Endothelial cell of umbilical vein (primary cell): Measurements from ENCODE around the gene SRGAP3. TPM values are rescaled to one million over a fixed set of nuclear protein-coding genes. Genes with fewer than 3 reads are reported as not detected.

Source experiments
- BruUV-seq: library from RNA; stranded (reverse); fragments of 400-500 nt; replicated peaks from 2 replicates; lab custom pipeline; 2021; lab: Mats Ljungman, UMichigan
- CTCF ChIA-PET: fragments of 300-600, 350-600 bp; sonication (Branson Sonifier 250); formaldehyde crosslinking; loops from one replicate; lab custom pipeline; 2021; ENCODE audit warnings: antibody characterized with exemption, inconsistent platforms; lab: Charles Lee
- POLR2A ChIA-PET: fragments of 300-600, 350-600 bp; sonication (Branson Sonifier 250); formaldehyde crosslinking; loops from one replicate; lab custom pipeline; 2021; ENCODE audit warnings: antibody characterized with exemption, inconsistent platforms; lab: Charles Lee
- DNase-seq: peaks from one replicate; pipeline ENCODE4 v3.0.0-alpha.2; 2011; ENCODE audit warnings: low read depth, low spot score
- FAIRE-seq: peaks from 2 replicates; lab custom pipeline; 2011; peaks lifted over from hg19 to GRCh38; lab: Jason Lieb, UNC
- H2AFZ ChIP-seq: 2 replicates; pipeline ENCODE4 v1.6.0; 2012; ENCODE audit warnings: low read depth, low read length, control low read depth, inconsistent platforms
- H3K27ac ChIP-seq: 2 replicates; pipeline ENCODE4 v1.5.1; 2011; ENCODE audit warnings: low read depth, mild to moderate bottlenecking, control low read depth, low read length, moderate library complexity; ENCODE audit not compliant: insufficient read depth
- H3K27me3 ChIP-seq, 2 experiments: 2 replicates each; pipeline versions ENCODE4 v1.6.0 to v1.6.1; 2011; ENCODE audit warnings: low read length in 2 of 2, mixed read lengths in 1 of 2; ENCODE audit not compliant: control insufficient read depth in 2 of 2, insufficient read depth in 2 of 2
- H3K36me3 ChIP-seq, 2 experiments: 2 replicates in 1 of 2; 3 replicates in 1 of 2; pipeline ENCODE4 v1.5.1; 2011; ENCODE audit warnings: low read length in 2 of 2, mild to moderate bottlenecking in 1 of 2, moderate library complexity in 1 of 2; ENCODE audit not compliant: control insufficient read depth in 2 of 2, insufficient read depth in 2 of 2; ENCODE audit errors: extremely low read depth in 1 of 2
- H3K4me1 ChIP-seq: 3 replicates; pipeline ENCODE4 v1.5.1; 2011; ENCODE audit warnings: mild to moderate bottlenecking, low read length; ENCODE audit not compliant: control insufficient read depth, insufficient read depth; ENCODE audit errors: extremely low read depth
- H3K4me2 ChIP-seq: 2 replicates; pipeline ENCODE4 v1.6.1; 2011; ENCODE audit warnings: low read length, control low read depth, mixed read lengths; ENCODE audit not compliant: insufficient read depth
- H3K4me3 ChIP-seq, 3 experiments: fragments of 200-600 bp in 1 of 3; sonication (generic), shearing (Covaris generic) in 1 of 3; replicated peaks in 1 of 3; 2 replicates each; pipeline ENCODE4 v1.5.1; 2011 to 2016; ENCODE audit warnings: control low read depth in 3 of 3, low read length in 3 of 3, mild to moderate bottlenecking in 2 of 3, inconsistent platforms in 1 of 3, low read depth in 1 of 3, moderate library complexity in 1 of 3; ENCODE audit not compliant: insufficient read depth in 1 of 3
- H3K79me2 ChIP-seq: 2 replicates; pipeline ENCODE4 v1.6.0; 2012; ENCODE audit warnings: low read length, inconsistent platforms; ENCODE audit not compliant: control insufficient read depth, insufficient read depth
- H3K9ac ChIP-seq: replicated peaks from 2 replicates; pipeline ENCODE3; 2011; ENCODE audit warnings: low read length, control low read depth; ENCODE audit not compliant: insufficient read depth; ENCODE audit errors: extremely low read depth
- H3K9me1 ChIP-seq: replicated peaks from 3 replicates; pipeline ENCODE4 v1.6.0; 2011; ENCODE audit warnings: mild to moderate bottlenecking, low read length; ENCODE audit not compliant: control insufficient read depth, insufficient read depth; ENCODE audit errors: extremely low read depth
- H3K9me3 ChIP-seq: replicated peaks from 2 replicates; pipeline ENCODE4 v1.5.1; 2012; ENCODE audit warnings: low read length, inconsistent platforms; ENCODE audit not compliant: control insufficient read depth, insufficient read depth
- H4K20me1 ChIP-seq: replicated peaks from 2 replicates; pipeline ENCODE3; 2011; ENCODE audit warnings: mild to moderate bottlenecking, low read length; ENCODE audit not compliant: control insufficient read depth, insufficient read depth; ENCODE audit errors: extremely low read depth
- CTCF ChIP-seq, 2 donors: IDR thresholded peaks; 1 replicate in 1 of 2; 2 replicates in 1 of 2; pipeline ENCODE4 v1.5.1; 2011; ENCODE audit warnings: low read length in 2 of 2, mild to moderate bottlenecking in 2 of 2, moderate library complexity in 2 of 2, control low read depth in 1 of 2, inconsistent platforms in 1 of 2, low read depth in 1 of 2; ENCODE audit not compliant: insufficient read depth in 1 of 2; ENCODE audit errors: extremely low read depth in 1 of 2
- EZH2 ChIP-seq: IDR thresholded peaks from 2 replicates; pipeline ENCODE4 v1.6.1; 2012; ENCODE audit warnings: borderline replicate concordance, low read depth, mild to moderate bottlenecking, moderate library complexity, low read length, inconsistent platforms; ENCODE audit not compliant: severe bottlenecking
- FOS ChIP-seq: IDR thresholded peaks from 2 replicates; pipeline ENCODE4 v1.6.1; 2011; ENCODE audit warnings: mild to moderate bottlenecking, low read length, moderate library complexity, borderline replicate concordance; ENCODE audit not compliant: insufficient read depth
- GATA2 ChIP-seq: IDR thresholded peaks from 2 replicates; pipeline ENCODE4 v1.7.0; 2011; ENCODE audit warnings: low read depth, mild to moderate bottlenecking, moderate library complexity, mixed read lengths, low read length; ENCODE audit not compliant: insufficient read length, insufficient read depth
- JUN ChIP-seq: IDR thresholded peaks from 2 replicates; pipeline ENCODE4 v1.6.1; 2011; ENCODE audit warnings: borderline replicate concordance, low read depth; ENCODE audit not compliant: insufficient read length, insufficient read depth
- MAX ChIP-seq: IDR thresholded peaks from 2 replicates; pipeline ENCODE4 v1.6.1; 2011; ENCODE audit not compliant: insufficient read depth, insufficient read length
- MYC ChIP-seq: IDR thresholded peaks from one replicate; pipeline ENCODE4 v1.6.1; 2011; ENCODE audit warnings: mild to moderate bottlenecking, low read depth, low read length
- POLR2A ChIP-seq: IDR thresholded peaks from 2 replicates; pipeline ENCODE4 v1.6.1; 2012; ENCODE audit warnings: low read depth, mild to moderate bottlenecking, control low read depth, low read length
- POLR2AphosphoS5 ChIP-seq: IDR thresholded peaks from 2 replicates; pipeline ENCODE4 v1.6.1; 2012; ENCODE audit warnings: low read depth, mild to moderate bottlenecking, control low read depth, low read length, moderate library complexity; ENCODE audit not compliant: insufficient read depth
- dilution Hi-C: fragments of 300-500 bp; cut with MboI; formaldehyde crosslinking; loops from one replicate; pipeline ENCODE4 v1.15.0; 2019; ENCODE audit warnings: low sequenced_read_pairs; ENCODE audit not compliant: extremely low pct_ligation_motif_present
- intact Hi-C: fragments of 100-400 bp; cut with micrococcal nuclease; formaldehyde crosslinking; loops from one replicate; pipeline ENCODE4 v1.10.0; 2022
- polyA plus RNA-seq, 4 experiments: library from polyadenylated mRNA; depleted of rRNA in 3 of 4; stranded (reverse) in 3 of 4; unstranded in 1 of 4; fragments of >200 nt; gene quantifications; 2 replicates each; pipeline versions ENCODE4 v1.2.1 to v1.2.3, GENCODE V29; 2011 to 2012; ENCODE audit warnings: missing spikeins in 1 of 4
- total RNA-seq: library from RNA; stranded (reverse); gene quantifications from 2 replicates; pipeline ENCODE4 v1.2.3, GENCODE V29; 2021

The SRGAP3 gene
- total and polyA plus RNA-seq, 2 donors (not counting 3 experiments of a cell fraction or from before 2014, with no cell fraction given), result 0.06 TPM; not detected in 1

GRCh38 chr3:9229879-9230278 lies 19.6 kb downstream of the SRGAP3 start:
- no peaks in the 10 kb centered on the region for H4K20me1 ChIP-seq
- H3K36me3 ChIP-seq, result no peaks in the 10 kb centered on the region
- no peak overlapping the region for H3K27ac ChIP-seq
- no peak for DNase-seq
- no peaks in the 10 kb centered on the region for H3K9me3 ChIP-seq
- no peak overlapping the region for H3K4me2 ChIP-seq
- H3K27me3 ChIP-seq, result no peaks in the 10 kb centered on the region
- H3K4me3 ChIP-seq, result no peak overlapping the region
- no peaks in the 10 kb centered on the region for H3K4me1 ChIP-seq
- no peaks in the 10 kb centered on the region for H3K9me1 ChIP-seq
- CTCF ChIA-PET, result interaction anchor here (1.2 to 1.6 kb wide), 3 partner anchors 9 to 22 kb away, joined by 3 read pairs; no protein-coding TSS in a partner anchor
- no peaks in the 10 kb centered on the region for H3K79me2 ChIP-seq
- no peak for FAIRE-seq
- no peak overlapping the region for H2AFZ ChIP-seq
- no peak overlapping the region for H3K9ac ChIP-seq
- TF ChIP-seq CTCF (IDR thresholded peaks at IDR 0.05; ENCODE audit: extremely low read depth in 1 of 2, insufficient read depth in 1 of 2, low read depth in 1 of 2, low read length in 2 of 2) (no peak), EZH2 (no peak), POLR2A (no peak), POLR2AphosphoS5 (no peak), MYC (no peak), JUN (no peak), FOS (no peak), GATA2 (no peak), MAX (no peak)
- no TSS peak for BruUV-seq
- intact Hi-C loops, result no loop called here
- dilution Hi-C loops, result no loop called here
- POLR2A ChIA-PET, result no interaction called here
